Type B pancreatic cell (in vitro differentiated cells): Measurements from ENCODE around the gene MT1M. TPM values are rescaled to one million over a fixed set of nuclear protein-coding genes. Genes with fewer than 3 reads are reported as not detected.

ENCODE experiments used
- DNase-seq: peaks from one replicate; pipeline ENCODE4 v3.0.0; 2021; ENCODE audit warnings: mixed read lengths; ENCODE audit not compliant: unreplicated experiment; ENCODE audit errors: extremely low spot score
- H3K27ac Mint-ChIP-seq: 2 replicates; pipeline ENCODE4 v1.8.0; 2021; ENCODE audit warnings: mild to moderate bottlenecking, mixed read lengths
- H3K27me3 Mint-ChIP-seq: 2 replicates; pipeline ENCODE4 v1.8.0; 2021; ENCODE audit warnings: mixed read lengths
- H3K36me3 Mint-ChIP-seq: 2 replicates; pipeline ENCODE4 v1.8.0; 2021; ENCODE audit warnings: mixed read lengths
- H3K4me1 Mint-ChIP-seq: one replicate; pipeline ENCODE4 v1.8.0; 2021; ENCODE audit warnings: mixed read lengths; ENCODE audit not compliant: unreplicated experiment
- H3K4me3 Mint-ChIP-seq: 2 replicates; pipeline ENCODE4 v1.8.0; 2021; ENCODE audit warnings: mild to moderate bottlenecking, mixed read lengths
- H3K9me3 Mint-ChIP-seq: 2 replicates; pipeline ENCODE4 v1.8.0; 2021; ENCODE audit warnings: mixed read lengths
- total RNA-seq: library from RNA; stranded (reverse); gene quantifications from 2 replicates; pipeline ENCODE4 v1.2.1, GENCODE V29; 2021; ENCODE audit warnings: low replicate concordance
- TF ChIP-seq, protein P1 (sequence below): fragments of 200-600 bp; sonication (generic); conservative IDR thresholded peaks from 2 replicates; pipeline ENCODE4 v1.5.0; 2021; ENCODE audit warnings: antibody characterized with exemption, mild to moderate bottlenecking

MT1M gene
- total RNA-seq, 1 donor from 2014 or later: not detected

GRCh38 chr16:56614549-56614991 is 17.9 kb upstream of the MT1M start:
- no peaks in the 10 kb centered on the region for H3K36me3 Mint-ChIP-seq
- peaks cover 15% of the 10 kb centered on the region for H3K4me1 Mint-ChIP-seq
- H3K27ac Mint-ChIP-seq: no peak overlapping the region
- no peaks in the 10 kb centered on the region for H3K9me3 Mint-ChIP-seq
- TF ChIP-seq, protein P1, sequence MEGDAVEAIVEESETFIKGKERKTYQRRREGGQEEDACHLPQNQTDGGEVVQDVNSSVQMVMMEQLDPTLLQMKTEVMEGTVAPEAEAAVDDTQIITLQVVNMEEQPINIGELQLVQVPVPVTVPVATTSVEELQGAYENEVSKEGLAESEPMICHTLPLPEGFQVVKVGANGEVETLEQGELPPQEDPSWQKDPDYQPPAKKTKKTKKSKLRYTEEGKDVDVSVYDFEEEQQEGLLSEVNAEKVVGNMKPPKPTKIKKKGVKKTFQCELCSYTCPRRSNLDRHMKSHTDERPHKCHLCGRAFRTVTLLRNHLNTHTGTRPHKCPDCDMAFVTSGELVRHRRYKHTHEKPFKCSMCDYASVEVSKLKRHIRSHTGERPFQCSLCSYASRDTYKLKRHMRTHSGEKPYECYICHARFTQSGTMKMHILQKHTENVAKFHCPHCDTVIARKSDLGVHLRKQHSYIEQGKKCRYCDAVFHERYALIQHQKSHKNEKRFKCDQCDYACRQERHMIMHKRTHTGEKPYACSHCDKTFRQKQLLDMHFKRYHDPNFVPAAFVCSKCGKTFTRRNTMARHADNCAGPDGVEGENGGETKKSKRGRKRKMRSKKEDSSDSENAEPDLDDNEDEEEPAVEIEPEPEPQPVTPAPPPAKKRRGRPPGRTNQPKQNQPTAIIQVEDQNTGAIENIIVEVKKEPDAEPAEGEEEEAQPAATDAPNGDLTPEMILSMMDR: no peak
- H3K4me3 Mint-ChIP-seq: no peak overlapping the region
- H3K27me3 Mint-ChIP-seq: peaks cover 75% of the 10 kb centered on the region
- no peak for DNase-seq

- DNase-seq: no peak
- no peaks in the 10 kb centered on the region for H3K9me3 Mint-ChIP-seq
- H3K4me3 Mint-ChIP-seq: no peak overlapping the region
- no peaks in the 10 kb centered on the region for H3K36me3 Mint-ChIP-seq
- H3K27ac Mint-ChIP-seq: no peak overlapping the region
- peaks cover 11% of the 10 kb centered on the region for H3K4me1 Mint-ChIP-seq
- peaks cover 77% of the 10 kb centered on the region for H3K27me3 Mint-ChIP-seq
- TF ChIP-seq, protein P1: no peak
Measured at GRCh38 chr16:56615353-56615752, 17.1 kb upstream of the MT1M start.

DNA sequence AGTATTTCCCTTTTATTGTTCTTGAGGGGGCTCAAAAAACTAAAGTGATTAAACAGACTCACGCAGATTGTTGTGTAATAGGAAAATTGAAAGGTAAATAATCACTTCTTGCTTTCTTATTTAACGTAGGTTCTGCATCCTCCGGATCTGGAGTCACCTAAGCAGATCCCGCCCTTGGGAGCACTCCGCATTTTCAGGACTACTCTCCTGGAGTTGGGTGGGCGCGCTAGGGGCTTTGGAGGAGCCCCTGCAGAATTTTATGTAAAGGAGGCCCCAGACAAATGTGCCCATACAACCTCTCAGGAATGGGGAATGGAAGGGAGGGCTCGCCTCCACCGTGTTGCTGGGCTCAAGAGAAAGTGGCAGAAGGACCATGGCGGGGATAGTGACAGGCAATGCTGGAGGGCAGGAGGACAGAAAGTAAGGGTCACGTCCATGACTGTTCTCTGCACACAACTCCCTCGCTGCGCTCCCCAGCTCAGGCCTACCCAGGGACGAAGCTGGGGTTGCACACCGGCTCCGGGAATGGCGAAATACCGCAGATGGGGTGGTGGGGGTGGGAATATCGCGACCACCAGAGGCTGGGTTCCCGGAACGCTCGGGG is 15.7 kb upstream of the MT1M start:
- Mint-ChIP-seq H3K27me3 (peaks cover 80% of the 10 kb centered on the region), H3K4me1 (no peaks in the 10 kb centered on the region), H3K4me3 (peak overlapping the region; percentile 66)

GRCh38 chr16:56617212-56618085 is 15.0 kb upstream of the MT1M start:
- no peak for DNase-seq
- Mint-ChIP-seq H3K27me3 (peaks cover 86% of the 10 kb centered on the region), H3K9me3 (no peaks in the 10 kb centered on the region), H3K4me1 (no peaks in the 10 kb centered on the region), H3K4me3 (peak overlapping the region; percentile 82), H3K36me3 (no peaks in the 10 kb centered on the region), H3K27ac (no peak overlapping the region)
- TF ChIP-seq, protein P1: no peak

More for the DNA sequence above, 15.7 kb upstream of the MT1M start:
- Mint-ChIP-seq H3K9me3 (no peaks in the 10 kb centered on the region), H3K27ac (no peak overlapping the region), H3K36me3 (no peaks in the 10 kb centered on the region)
- TF ChIP-seq, protein P1: no peak
- DNase-seq: no peak

DNA sequence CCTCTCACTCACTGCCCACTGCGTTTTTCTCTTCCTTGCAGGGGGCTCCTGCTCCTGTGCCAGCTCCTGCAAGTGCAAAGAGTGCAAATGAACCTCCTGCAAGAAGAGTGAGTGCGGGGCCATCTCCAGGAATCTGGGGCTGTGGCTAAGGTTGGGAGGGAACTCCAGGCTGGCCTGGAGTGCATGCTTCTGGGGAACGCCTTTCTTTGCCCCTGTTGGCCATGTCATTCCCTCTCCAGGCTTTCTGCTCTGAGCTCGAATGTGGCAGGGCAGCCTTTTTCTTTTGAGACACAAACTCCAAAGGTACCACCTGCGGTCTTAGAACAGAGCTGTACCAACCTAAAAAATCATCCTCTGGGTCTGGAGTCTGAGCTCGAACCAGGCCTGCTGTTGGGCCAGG is 14.3 kb upstream of the MT1M start:
- H3K9me3 Mint-ChIP-seq: peaks cover 5% of the 10 kb centered on the region
- H3K4me3 Mint-ChIP-seq: peak overlapping the region; percentile 82
- H3K36me3 Mint-ChIP-seq: peaks cover under 1% of the 10 kb centered on the region
- DNase-seq: no peak
- H3K4me1 Mint-ChIP-seq: no peaks in the 10 kb centered on the region
- H3K27me3 Mint-ChIP-seq: peaks cover 91% of the 10 kb centered on the region
- TF ChIP-seq, protein P1: no peak
- H3K27ac Mint-ChIP-seq: no peak overlapping the region
